Adipose tissue (tissue), 3 donors: ENCODE data around the gene TCTN3. TPM values are rescaled to one million over a fixed set of nuclear protein-coding genes. Genes with fewer than 3 reads are reported as not detected.
"Not testable (repeated sequence)": the region's sequence is repeated elsewhere in the genome, so short reads cannot be mapped to it uniquely, and the experiment has no call there.

ENCODE experiments used
- H3K27ac ChIP-seq: one replicate; pipeline ENCODE4 v1.5.1; 2013; ENCODE audit warnings: low read depth, low read length
- WGBS, 3 donors: extraction: QIAGEN DNeasy Blood & Tissue Kit; methylation state at CpG; one replicate each; pipeline ENCODE4 v1.1.7; 2013; 5-methylcytosine and 5-hydroxymethylcytosine counted together
- polyA plus RNA-seq, 3 donors: library from polyadenylated mRNA; stranded (reverse); fragments of 200-250 nt; gene quantifications; one replicate each; pipeline ENCODE4 v1.2.3, GENCODE V29; 2013
- donor health status: healthy with polysubstance abuse.
- donor health status: Bipolar disorder and iron deficiency.
- donor health status: healthy.

Gene TCTN3
- polyA plus RNA-seq, 3 donors = 13.4 to 16.9 (median 14.3) TPM

DNA sequence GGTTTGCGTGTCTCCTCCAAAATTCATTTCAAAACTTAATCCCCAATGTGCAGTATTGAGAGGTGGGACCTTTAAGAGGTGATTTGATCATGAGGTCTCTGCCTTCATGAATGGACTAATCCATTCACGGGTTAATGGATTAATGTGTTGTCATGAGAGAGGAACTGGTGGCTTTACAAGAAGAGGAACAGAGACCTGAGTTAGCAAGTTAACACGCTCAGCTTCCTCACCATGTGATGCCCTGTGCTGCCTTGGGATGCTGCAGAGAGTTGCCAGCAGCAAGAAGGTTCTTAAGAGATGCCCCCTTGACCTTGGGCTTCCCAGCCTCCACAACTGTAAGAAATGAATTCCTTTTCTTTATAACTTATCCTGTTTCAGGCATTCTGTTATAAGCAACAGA is 3.7 kb upstream of the TCTN3 start:
- WGBS, 3 donors = 56 to 73% (median 62%) methylated on average over 3 of the region's 3 CpGs
- H3K27ac ChIP-seq = no peak overlapping the region

DNA sequence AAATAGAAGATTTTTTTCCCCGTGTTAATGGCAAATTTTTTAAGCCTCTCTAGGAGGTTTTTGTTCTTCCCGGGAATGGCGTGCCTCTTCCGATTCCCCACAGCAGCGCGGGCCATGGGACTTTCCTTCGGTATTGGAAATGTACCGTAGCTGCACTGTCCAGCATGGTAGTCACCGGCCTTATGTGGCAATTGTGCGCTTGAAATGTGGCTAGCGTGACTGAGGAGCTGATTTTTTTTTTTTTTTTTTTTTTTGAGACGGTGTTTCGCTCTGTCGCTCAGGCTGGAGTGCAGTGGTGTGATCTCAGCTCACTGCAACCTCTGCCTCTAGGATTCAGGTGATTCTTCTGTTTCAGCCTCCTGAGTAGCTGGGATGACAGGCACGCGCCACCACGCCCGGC is 938 bp upstream of the TCTN3 start:
- no peak overlapping the region for H3K27ac ChIP-seq
- WGBS, 3 donors = 94 to 96% (median 95%) methylated on average over 18 of the region's 18 CpGs

DNA sequence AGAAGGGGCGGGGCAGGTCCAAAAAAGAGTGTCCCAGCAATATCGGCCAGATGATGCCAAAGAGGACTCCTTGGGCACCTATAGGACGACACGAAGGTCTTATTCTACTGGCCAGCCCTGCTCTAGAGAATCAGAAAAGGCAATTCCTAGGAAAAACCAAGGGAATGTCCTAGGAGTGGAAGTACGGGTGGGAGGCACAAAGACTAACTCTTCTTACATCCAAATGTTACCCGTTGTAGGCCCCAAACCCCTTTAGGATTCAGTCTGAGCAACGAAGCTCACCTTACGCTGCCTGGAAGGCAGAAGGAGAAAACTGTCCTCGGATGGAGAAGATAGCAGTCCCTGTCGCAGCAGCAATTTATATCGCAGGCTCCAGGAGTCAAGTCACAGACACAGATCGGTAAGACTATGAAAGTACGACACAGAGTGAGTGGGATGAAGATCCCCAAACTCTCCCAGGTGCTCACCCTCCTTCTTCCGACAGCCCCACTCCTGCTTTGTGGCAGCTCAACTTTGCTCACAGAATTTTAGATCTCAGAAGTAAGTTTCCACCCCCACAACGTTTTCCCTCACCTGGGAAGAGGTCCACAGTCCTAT is 558 bp downstream of the TCTN3 start:
- H3K27ac ChIP-seq = no peak overlapping the region
- WGBS, 3 donors = 7 to 11% (median 9%) methylated on average over 15 of the region's 15 CpGs

DNA sequence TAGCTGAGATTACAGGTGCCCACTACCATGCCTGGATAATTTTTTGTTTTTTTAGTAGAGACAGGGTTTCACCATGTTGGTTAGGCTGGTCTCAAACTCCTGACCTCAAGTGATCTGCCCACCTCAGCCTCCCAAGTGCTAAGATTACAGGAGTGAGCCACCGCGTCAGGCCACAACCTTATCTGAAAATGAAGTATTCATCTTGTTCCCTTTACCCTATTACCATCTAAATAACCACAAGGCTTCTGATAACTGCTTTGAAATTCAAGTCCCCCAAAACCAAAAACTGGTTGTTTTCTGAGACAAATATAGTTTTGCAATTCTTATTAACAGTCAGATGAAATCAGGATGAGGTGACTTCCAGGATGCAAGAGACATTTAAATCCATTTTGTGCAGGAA is 2.4 kb downstream of the TCTN3 start:
- no peak overlapping the region for H3K27ac ChIP-seq
- 86 to 94% (median 93%) methylated on average over 2 of the region's 2 CpGs for WGBS, 3 donors

DNA sequence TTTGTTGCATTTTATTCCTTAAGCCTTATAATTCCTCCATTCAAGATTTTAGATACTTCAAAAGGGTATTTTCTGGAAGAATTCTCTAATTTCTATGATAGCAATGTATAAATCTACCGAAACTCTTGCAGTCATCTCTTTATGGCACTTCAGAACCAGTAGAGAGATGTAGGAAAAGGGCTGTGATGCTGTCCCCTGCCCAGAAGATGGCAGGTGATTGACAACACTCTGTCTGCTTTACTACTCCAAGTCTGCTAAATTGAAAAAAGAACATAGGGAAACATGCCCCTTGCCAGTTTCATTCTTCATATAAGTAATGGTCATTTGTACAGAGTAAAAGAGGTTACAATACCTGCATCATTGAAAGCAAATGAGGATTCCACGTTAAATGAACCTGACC is 5.1 kb downstream of the TCTN3 start:
- no peak overlapping the region for H3K27ac ChIP-seq
- WGBS, 3 donors = 67 to 70% (median 69%) methylated on average over 2 of the region's 2 CpGs

DNA sequence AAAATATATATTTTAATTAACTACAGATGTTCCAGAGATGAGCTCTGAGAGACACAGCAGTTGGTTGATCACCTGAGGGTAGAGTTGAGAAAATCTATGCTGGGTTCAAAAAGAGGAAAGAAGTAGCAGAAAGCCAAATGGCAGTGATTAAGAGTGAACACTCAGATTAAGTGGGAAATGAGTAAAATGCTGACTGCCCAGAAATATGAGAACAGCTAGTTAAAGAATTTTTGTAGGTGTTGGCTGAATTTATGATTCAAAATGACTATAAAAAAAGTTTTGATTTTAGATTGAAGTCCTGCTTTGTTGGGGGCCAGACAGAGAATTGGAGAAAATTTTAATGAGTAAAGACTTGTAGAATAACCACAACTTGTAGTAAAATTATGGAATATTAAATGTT is 9.8 kb downstream of the TCTN3 start:
- no peak overlapping the region for H3K27ac ChIP-seq

DNA sequence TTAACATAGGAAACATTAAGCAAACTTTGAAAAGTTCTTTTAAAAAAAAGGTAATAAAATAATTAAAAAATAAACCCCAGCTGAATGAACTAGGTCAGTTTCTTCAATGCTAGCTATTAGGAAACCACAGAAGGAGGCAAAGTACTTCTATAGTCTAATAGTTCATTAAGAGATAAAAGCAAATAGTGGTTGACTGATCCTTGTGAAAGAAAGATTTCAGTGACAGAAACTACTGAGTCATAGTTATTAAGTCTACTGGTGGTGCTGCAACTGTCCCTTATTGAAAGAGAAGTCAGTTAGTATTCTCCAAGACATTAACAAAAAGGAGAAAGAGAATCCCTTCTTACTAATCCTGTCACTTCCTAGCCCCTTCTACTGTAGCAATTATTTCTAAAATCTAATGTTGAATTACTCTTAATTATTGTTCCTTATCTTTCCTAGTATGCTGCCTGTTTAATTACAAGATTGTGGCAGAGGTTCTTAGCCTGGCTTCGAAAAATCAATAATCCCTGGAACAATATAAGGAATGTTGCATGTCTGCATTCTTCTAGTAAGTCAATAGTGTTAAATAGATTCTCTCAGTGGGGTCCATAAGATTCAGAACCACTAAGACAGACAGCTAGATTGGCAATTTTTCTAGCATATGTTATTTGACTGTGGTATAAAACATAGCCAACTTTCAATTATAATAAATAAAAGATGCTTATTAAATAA is 18.2 kb downstream of the TCTN3 start:
- no peak overlapping the region for H3K27ac ChIP-seq
- 33 to 92% (median 88%) methylated on average over 1 of the region's 1 CpG for WGBS, 3 donors

DNA sequence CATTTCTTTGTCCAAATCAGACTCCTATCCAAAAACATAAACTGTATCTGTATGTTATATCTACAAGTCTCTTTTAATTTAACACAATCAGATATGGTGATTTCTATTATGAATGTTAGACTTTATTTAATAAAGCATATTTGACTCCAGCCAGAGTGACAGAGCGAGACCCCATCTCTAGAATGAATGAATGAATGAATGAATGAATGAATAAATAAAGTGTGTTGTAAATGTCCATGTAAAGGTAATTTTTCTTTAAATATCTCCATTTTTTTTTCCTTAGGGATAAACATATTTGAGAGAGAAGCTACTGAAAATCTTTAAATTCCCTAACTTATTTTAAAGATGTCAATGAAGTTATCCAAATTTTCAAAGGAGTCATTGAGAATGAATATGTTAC is 19.1 kb downstream of the TCTN3 start:
- 96 to 100% (median 98%) methylated on average over 1 of the region's 1 CpG for WGBS, 3 donors

DNA sequence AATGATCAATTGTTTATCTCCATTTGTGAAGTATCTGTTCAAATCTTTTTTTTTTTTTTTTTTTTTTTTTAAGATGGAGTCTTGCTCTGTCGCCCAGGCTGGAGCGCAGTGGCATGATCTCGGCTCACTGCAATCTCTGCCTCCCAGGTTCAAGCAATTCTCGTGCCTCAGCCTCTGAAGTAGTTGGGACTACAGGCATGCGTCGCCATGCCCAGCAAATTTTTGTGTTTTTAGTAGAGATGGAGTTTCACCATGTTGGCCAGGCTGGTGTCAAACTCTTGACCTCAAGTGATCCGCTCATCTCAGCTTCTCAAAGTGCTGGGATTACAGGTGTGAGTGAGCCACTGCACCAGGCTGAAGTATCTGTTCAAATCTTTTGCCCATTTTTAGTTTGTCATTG is 21.1 kb downstream of the TCTN3 start:
- H3K27ac ChIP-seq = not testable (repeated sequence)
- WGBS, 3 donors = 97 to 99% (median 97%) methylated on average over 7 of the region's 7 CpGs

More for the DNA sequence above, 19.1 kb downstream of the TCTN3 start:
- no peak overlapping the region for H3K27ac ChIP-seq

DNA sequence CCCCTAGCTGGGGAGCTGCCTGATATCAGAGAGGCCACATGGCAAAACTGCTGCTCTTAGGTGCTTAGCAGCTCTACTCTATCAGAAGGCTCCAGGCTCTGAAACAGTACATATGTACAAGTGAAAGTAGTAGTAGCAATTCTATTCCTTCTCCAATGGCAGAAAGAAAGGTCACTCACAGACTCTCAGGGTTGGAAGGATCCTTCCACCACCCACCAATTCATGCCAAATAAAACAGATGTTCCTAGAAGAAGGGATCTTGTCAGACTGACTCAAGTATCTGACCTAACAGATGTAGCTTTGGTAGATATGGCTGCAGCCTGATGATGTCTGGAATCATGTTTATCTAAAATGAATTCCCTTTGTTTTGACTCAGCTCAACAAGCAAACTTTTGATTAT is 29.2 kb downstream of the TCTN3 start:
- no peak overlapping the region for H3K27ac ChIP-seq

DNA sequence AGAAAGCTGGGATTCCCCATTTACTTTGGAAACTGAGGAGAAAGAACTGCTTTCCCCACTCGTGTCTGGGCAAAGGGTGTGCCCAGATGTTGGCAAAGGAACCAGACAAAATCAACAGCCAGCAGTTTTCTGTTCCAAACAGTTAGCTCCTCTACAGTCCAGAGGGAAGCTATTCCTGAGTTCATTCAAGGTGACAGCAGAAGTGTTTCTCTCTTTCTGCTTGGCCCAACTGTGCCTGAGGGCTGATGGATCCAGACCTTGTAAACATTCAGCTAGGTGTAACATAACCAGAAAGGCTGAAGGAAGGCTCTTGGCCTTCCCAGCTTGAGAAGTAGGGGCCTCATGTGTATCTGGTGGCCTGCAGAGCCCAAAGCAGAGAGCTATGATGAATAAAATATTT is 30.2 kb downstream of the TCTN3 start:
- WGBS, 3 donors = 38 to 58% (median 41%) methylated on average over 1 of the region's 1 CpG
- H3K27ac ChIP-seq = no peak overlapping the region

DNA sequence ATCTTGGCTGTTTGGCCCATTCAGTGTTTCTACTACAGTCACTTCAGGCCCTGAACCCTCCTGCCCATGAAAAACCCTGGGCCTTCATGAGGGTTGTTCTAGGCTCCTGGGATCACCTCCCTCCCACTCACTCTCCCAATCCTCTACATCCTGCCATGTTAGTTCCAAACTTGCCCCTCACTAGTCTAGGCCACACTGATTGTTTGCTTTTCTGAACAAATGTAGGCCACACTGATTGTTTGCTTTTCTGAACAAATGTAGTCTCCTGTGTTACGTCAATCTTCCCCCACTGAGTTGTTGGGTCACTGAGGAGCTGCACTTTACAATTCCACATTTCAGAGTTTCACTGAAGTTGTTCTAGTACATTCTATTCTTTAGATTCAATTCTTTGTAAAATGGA is 31.9 kb downstream of the TCTN3 start:
- 40 to 98% (median 89%) methylated on average over 1 of the region's 1 CpG for WGBS, 3 donors

DNA sequence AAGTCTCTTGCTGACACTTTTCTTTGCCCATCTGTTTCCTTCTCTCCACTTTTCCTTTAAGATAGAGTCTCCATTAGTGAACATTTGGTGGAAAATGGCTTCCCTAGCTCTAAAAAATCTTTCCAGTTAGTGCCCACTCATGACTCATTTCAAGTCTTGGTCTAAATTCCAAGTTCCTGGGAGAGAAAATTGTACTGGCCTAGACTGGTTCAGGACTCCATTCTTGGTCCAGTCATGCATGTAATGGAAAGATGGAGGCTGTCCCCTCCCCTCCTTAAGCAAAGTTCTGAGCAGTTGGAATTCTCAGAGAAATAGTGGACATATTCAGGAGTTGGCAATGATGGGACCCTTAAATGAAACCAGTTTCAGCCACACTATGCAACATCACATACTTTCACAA is 33.4 kb downstream of the TCTN3 start:
- H3K27ac ChIP-seq = no peak overlapping the region

More for the DNA sequence above, 31.9 kb downstream of the TCTN3 start:
- no peak overlapping the region for H3K27ac ChIP-seq

DNA sequence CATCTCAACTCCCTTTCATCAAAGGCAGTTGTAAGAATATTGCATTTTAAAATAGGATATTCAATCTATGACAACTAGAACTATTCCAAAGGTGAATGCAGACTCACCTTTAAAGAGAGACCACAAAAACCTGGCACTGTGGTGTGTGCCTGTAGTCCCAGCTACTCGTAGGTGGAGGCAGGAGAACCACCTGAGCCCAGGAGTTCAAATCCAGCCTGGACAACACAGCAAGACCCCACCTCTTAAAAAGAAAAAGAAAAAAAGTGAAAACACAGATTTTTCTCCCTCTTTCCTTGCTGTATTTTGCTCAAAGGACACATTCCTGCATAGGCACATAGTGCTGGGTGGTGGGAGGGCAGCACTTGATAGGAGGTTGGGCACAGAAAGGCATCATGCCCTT is 36.5 kb downstream of the TCTN3 start:
- 37 to 95% (median 78%) methylated on average over 1 of the region's 1 CpG for WGBS, 3 donors
- no peak overlapping the region for H3K27ac ChIP-seq

DNA sequence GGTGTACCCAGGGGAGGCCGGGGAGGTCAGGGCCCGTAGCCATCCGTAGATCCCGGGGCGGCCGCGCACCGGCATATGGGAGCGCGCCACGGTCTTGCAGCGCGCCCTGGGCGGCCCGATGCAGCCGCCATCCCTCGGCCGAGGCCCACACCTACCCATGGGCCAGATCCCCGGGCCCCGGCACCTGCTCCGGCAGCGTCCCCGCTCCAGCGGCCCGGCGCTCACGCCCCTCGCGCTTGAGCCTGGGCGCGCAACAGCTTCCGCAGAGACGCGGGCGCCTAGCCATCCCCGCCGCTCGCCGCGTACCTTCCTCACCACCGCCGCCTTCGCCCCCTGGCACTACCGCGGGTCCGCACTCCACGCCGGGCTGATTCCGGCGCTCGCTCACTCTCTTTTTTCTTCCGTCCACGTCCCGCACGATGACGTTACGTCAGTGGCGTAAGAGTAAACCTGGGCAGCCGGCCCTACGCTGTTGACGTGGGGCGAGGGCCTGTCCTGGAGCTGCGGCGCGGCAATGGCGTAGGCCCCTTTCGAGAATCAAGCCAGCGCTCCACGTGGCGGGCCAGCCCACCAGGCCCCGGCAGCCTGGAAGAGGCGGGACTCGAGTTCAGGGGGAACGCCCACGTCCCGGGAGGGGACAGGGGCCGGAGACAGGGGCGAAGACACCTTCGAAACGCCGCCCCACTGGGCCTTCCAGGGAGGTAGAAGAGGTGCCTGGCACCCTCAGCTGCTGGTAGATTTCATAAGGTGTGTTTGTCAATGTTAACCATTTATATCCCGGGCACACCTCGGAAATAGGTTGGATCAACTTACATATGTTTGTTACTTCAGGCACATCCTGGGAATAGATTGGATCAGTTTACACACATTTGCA is 37.2 kb downstream of the TCTN3 start, which contains the start of gene ALDH18A1:
ALDH18A1 (minus strand) TSS at position 421 of the 874 bp plus-strand sequence. CDS start 3,334 bp downstream, outside the sequence.
- WGBS, 3 donors = 0 to 1% (median 0%) methylated on average over 75 to 83 of the region's 83 CpGs
- no peak within 1 kb of the TSS for H3K27ac ChIP-seq

DNA sequence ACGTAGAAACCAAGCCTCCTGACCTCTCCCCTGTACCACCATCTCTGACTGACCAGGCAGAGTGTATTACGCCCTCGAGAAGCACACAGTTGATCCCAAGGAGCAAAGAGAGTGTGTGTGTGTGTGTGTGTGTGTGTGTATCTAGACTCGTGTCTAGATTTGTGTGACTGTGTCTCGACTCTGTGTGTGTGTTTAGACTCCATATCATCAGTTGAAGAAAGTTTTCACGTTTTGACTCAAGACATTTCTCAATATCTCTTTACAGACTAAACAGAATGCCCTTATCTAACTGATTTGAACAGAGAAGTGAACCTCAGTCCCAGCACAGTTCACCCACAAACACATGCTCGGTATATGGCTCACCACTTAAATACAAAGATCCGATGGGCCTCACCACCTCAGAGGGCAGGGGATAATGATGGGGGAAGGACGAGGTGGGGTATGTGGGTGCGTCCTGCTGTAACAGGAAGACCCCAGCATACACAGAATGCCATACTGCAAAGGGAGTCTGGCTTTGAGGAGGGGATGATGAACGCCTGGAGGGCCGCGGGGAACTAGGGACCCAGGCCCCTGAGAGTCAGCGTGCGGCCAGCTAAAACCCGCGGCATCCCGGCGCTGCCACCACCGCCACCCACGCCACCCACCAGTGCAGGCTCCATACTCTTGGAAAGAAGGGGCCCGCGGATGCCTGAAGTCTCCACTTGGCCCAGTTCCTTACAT is 38.0 kb downstream of the TCTN3 start:
- WGBS, 3 donors = 7 to 14% (median 12%) methylated on average over 19 to 23 of the region's 23 CpGs
- H3K27ac ChIP-seq = no peak overlapping the region

DNA sequence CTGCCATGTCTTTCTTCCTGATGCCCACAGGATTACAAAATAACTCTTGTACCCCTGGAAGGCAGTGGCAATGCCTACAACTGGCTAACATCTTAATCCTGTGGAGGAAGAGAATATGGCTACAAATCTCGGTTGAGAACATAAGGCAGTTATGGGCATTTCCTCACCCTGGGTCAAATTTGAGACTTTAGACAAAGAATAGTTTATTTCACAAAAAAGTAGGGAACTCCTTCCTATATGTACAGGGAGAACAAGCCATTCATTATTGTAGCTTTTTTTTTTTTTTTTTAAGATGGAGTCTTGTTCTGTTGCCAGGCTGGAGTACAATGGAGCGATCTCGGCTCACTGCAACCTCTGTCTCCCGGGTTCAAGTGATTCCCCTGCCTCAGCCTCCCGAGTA is 39.8 kb downstream of the TCTN3 start:
- 91 to 96% (median 92%) methylated on average over 5 of the region's 5 CpGs for WGBS, 3 donors
- no peak overlapping the region for H3K27ac ChIP-seq

DNA sequence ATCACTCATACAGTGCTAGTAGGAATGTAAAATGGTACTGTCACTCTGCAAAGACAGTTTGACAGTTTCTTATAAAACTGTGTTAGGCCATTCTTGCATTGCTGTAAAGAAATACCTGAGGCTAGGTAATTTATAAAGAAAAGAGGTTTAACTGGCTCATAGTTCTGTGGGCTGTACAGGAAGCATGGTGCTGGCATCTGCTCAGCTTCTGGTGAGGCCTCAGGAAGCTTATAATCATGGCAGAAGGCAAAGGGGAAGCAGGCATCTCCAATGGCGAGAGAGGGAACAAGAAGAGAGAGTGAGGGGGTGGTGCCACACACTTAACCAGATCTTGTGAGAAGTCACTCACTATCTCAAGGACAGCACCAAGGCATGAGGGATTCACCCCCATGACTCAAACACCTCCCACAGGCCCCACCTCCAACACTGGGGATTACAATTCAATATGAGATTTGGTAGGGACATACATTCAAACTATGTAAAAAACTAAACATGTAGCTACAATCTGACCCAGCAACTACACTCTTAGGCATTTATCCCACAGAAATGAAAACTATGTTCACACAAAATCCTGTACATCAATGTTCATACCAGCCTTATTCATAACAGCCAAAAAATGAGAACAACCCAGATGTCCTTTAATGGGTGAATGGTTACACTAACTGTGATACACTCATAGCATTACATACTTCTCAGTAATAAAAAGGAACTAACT is 42.2 kb downstream of the TCTN3 start:
- no peak overlapping the region for H3K27ac ChIP-seq
- WGBS, 3 donors = 50 to 100% (median 93%) methylated on average over 1 of the region's 1 CpG
